ENCODE data around the gene PHKA1. TPM values are rescaled to one million over a fixed set of nuclear protein-coding genes. Genes with fewer than 3 reads are reported as not detected.

PHKA1 gene
- polyA plus RNA-seq, 2 of the 4 experiments (the other 2 are of a cell fraction): 18.3 to 35.4 TPM

GRCh38 chrX:72713130-72713529 lies 976 bp downstream of the PHKA1 start:
- WGBS (ENCODE audit: missing lambda C conversion rate): 6% methylated on average over 3 of the region's 3 CpGs
- DNase-seq (ENCODE audit: low read depth in 1 of 2, low spot score in 1 of 2) (no peak), FAIRE-seq (peak; percentile 88), ATAC-seq (no peak)
- Histone ChIP-seq H3K4me1 (peaks cover 8% of the 10 kb centered on the region; the same call in 1 of the 3 replicates), H3K27ac (peak overlapping the region; percentile 94 to 97), H3K4me3 (peak overlapping the region; percentile 75), H3K4me2 (peak overlapping the region; percentile 86), H3K9me3 (no peaks in the 10 kb centered on the region)
- POLR2A ChIA-PET: interaction anchor here (0.6 to 1.0 kb wide), 2 partner anchors 17 to 37 kb away, joined by 3 read pairs; no protein-coding TSS in a partner anchor
- CTCF ChIA-PET: interaction anchor here (1.3 kb wide), 1 partner anchor 134 kb away, joined by 3 read pairs; no protein-coding TSS in a partner anchor
- no peak for TF ChIP-seq CTCF (IDR thresholded peaks at IDR 0.05)
- TF ChIP-seq ZC3H11A (IDR thresholded peaks at IDR 0.05): no peak
- no peak for TF ChIP-seq CHD2 (IDR thresholded peaks at IDR 0.05; ENCODE audit: low read length, partially characterized antibody)
- no peak for TF ChIP-seq TP53 (CRISPR knock-in tag; IDR thresholded peaks at IDR 0.05)
- TF ChIP-seq NR3C1 (IDR thresholded peaks at IDR 0.05): no peak
- no peak for TF ChIP-seq POLR2AphosphoS2 (conservative IDR thresholded peaks at IDR 0.05; ENCODE audit: low read length)
- TF ChIP-seq, protein P1, sequence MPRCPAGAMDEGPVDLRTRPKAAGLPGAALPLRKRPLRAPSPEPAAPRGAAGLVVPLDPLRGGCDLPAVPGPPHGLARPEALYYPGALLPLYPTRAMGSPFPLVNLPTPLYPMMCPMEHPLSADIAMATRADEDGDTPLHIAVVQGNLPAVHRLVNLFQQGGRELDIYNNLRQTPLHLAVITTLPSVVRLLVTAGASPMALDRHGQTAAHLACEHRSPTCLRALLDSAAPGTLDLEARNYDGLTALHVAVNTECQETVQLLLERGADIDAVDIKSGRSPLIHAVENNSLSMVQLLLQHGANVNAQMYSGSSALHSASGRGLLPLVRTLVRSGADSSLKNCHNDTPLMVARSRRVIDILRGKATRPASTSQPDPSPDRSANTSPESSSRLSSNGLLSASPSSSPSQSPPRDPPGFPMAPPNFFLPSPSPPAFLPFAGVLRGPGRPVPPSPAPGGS (IDR thresholded peaks at IDR 0.05): no peak
- TF ChIP-seq EHF (CRISPR knock-in tag; IDR thresholded peaks at IDR 0.05): no peak
- TF ChIP-seq RFX5 (IDR thresholded peaks at IDR 0.05): no peak
- TF ChIP-seq HDAC2 (IDR thresholded peaks at IDR 0.05): no peak
- TF ChIP-seq SREBF2 (IDR thresholded peaks at IDR 0.05): no peak
- TF ChIP-seq REST (IDR thresholded peaks at IDR 0.05): no peak
- TF ChIP-seq EHMT2 (IDR thresholded peaks at IDR 0.05; ENCODE audit: low read depth): no peak
- TF ChIP-seq ELK1 (IDR thresholded peaks at IDR 0.05; ENCODE audit: low read depth, low read length): no peak
- no peak for TF ChIP-seq JUNB (IDR thresholded peaks at IDR 0.05)
- TF ChIP-seq HOXA7 (CRISPR knock-in tag; IDR thresholded peaks at IDR 0.05): no peak
- TF ChIP-seq POLR2A (IDR thresholded peaks at IDR 0.05; ENCODE audit: low read length): no peak
- TF ChIP-seq CEBPB (IDR thresholded peaks at IDR 0.05): no peak
- no peak for TF ChIP-seq MAZ (IDR thresholded peaks at IDR 0.05; ENCODE audit: borderline replicate concordance, low read depth, low read length)
- TF ChIP-seq TFCP2L1 (CRISPR knock-in tag; IDR thresholded peaks at IDR 0.05): no peak
